ENCODE data around the gene FKBP5.

- TF ChIP-seq CTCF (conservative IDR thresholded peaks at IDR 0.05; ENCODE audit: low read depth, low read length) (no peak), CHD1 (IDR thresholded peaks at IDR 0.05; ENCODE audit: low read depth, low read length) (no peak), ELK1 (IDR thresholded peaks at IDR 0.05; ENCODE audit: borderline replicate concordance, low read depth, low read length) (no peak), USF2 (IDR thresholded peaks at IDR 0.05; ENCODE audit: low read depth, low read length) (no peak), FOS (IDR thresholded peaks at IDR 0.05; ENCODE audit: low read depth, low read length) (no peak), POLR2A (IDR thresholded peaks at IDR 0.05; ENCODE audit: low read depth, low read length) (no peak), RAD21 (IDR thresholded peaks at IDR 0.05; ENCODE audit: low read length) (no peak)
Observed at GRCh38 chr6:35690484-35690883, 1.8 kb upstream of the FKBP5 start.
